DND-41 (cell line): ENCODE data around the gene NR2E1.

Source experiments
- EZH2 ChIP-seq: IDR thresholded peaks from 3 replicates; pipeline ENCODE4 v1.6.1; 2012; ENCODE audit warnings: borderline replicate concordance, low read depth, mild to moderate bottlenecking, moderate library complexity, low read length, inconsistent platforms; ENCODE audit not compliant: severe bottlenecking
- TF ChIP-seq, protein P1 (sequence below): IDR thresholded peaks from 2 replicates; pipeline ENCODE4 v1.5.1; 2012; ENCODE audit warnings: borderline replicate concordance, low read length, moderate library complexity, mild to moderate bottlenecking; ENCODE audit not compliant: poor library complexity, severe bottlenecking; ENCODE audit errors: extremely low read depth

- TF ChIP-seq, protein P1, sequence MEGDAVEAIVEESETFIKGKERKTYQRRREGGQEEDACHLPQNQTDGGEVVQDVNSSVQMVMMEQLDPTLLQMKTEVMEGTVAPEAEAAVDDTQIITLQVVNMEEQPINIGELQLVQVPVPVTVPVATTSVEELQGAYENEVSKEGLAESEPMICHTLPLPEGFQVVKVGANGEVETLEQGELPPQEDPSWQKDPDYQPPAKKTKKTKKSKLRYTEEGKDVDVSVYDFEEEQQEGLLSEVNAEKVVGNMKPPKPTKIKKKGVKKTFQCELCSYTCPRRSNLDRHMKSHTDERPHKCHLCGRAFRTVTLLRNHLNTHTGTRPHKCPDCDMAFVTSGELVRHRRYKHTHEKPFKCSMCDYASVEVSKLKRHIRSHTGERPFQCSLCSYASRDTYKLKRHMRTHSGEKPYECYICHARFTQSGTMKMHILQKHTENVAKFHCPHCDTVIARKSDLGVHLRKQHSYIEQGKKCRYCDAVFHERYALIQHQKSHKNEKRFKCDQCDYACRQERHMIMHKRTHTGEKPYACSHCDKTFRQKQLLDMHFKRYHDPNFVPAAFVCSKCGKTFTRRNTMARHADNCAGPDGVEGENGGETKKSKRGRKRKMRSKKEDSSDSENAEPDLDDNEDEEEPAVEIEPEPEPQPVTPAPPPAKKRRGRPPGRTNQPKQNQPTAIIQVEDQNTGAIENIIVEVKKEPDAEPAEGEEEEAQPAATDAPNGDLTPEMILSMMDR: no peak
- no peak for TF ChIP-seq EZH2
Observed at GRCh38 chr6:108180266-108180665, 14.4 kb downstream of the NR2E1 start.
